Stimulated activated naive CD8-positive, alpha-beta T cell treated with anti-CD3 and anti-CD28 coated beads, Interleukin-15, amount 100 ng/mL, for 72 hours (primary cell): ENCODE results near the gene RPL10.

Source experiments
- ATAC-seq: fragments of 150-1000 bp; cut with Tn5 transposase; 2 replicates; pipeline ENCODE4 v1.10.0; 2021; ENCODE audit warnings: mild to moderate bottlenecking, moderate library complexity
- DNase-seq, 2 donors: peaks; one replicate each; pipeline ENCODE4 v3.0.0; 2021 to 2022
- H3K27ac Mint-ChIP-seq, 2 donors: one replicate each; pipeline ENCODE4 v1.8.0; 2022; ENCODE audit warnings: mild to moderate bottlenecking in 2 of 2, mixed read lengths in 2 of 2, moderate library complexity in 2 of 2
- H3K27me3 Mint-ChIP-seq: one replicate; pipeline ENCODE4 v1.8.0; 2022; ENCODE audit warnings: mixed read lengths
- H3K4me1 Mint-ChIP-seq: one replicate; pipeline ENCODE4 v1.8.0; 2022; ENCODE audit warnings: mild to moderate bottlenecking, mixed read lengths
- H3K4me3 Mint-ChIP-seq, 2 donors: one replicate each; pipeline ENCODE4 v1.8.0; 2022; ENCODE audit warnings: mild to moderate bottlenecking in 2 of 2, mixed read lengths in 2 of 2, moderate library complexity in 1 of 2
- H3K9me3 Mint-ChIP-seq, 2 donors: one replicate each; pipeline ENCODE4 v1.8.0; 2022; ENCODE audit warnings: mixed read lengths in 2 of 2

RPL10 gene

DNA sequence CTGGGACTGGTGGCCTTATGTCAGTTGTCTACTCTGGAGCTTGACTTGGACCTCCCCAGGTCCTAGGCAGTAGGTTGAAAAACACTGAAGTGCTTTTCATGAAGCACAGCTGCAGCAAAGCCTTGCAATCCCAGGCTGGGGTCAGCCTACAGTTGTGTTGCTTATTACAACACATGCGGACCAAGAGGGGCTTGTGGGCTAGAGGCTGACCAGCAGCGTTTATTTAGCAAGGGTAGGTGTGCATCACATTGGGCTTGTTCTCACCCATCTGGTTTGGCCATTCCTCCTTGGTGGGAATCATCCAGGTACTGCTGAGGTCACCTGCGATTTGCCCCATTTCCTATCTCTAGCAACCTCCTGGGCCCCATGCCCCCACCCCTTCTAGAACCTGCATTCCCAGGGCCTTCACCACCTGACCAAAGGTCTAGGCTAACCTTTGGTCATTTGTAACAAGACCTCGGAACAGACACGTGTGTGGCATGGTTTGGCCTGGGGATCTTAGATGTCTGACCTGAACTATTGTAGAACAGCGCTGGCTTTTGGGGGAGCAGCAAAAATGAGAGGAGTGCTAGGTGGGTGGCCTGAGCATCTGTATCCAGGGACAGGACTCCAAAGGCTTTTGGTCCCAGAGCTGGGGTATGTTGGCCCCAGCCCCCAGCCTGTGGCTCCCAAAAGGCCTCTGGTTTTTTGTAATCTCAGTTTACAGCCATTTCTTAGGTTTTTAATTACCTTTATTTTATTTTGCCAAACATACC is 3.0 kb downstream of the RPL10 start:
- ATAC-seq (no peak), DNase-seq (no peak)
- peaks cover 31% of the 10 kb centered on the region for H3K4me1 Mint-ChIP-seq
- H3K4me3 Mint-ChIP-seq: peak overlapping the region in 1 of 2 donors; percentile 99
- peak overlapping the region in 1 of 2 donors; percentile 95 for H3K27ac Mint-ChIP-seq
- no peaks in the 10 kb centered on the region for H3K27me3 Mint-ChIP-seq
- no peaks in the 10 kb centered on the region for H3K9me3 Mint-ChIP-seq

DNA sequence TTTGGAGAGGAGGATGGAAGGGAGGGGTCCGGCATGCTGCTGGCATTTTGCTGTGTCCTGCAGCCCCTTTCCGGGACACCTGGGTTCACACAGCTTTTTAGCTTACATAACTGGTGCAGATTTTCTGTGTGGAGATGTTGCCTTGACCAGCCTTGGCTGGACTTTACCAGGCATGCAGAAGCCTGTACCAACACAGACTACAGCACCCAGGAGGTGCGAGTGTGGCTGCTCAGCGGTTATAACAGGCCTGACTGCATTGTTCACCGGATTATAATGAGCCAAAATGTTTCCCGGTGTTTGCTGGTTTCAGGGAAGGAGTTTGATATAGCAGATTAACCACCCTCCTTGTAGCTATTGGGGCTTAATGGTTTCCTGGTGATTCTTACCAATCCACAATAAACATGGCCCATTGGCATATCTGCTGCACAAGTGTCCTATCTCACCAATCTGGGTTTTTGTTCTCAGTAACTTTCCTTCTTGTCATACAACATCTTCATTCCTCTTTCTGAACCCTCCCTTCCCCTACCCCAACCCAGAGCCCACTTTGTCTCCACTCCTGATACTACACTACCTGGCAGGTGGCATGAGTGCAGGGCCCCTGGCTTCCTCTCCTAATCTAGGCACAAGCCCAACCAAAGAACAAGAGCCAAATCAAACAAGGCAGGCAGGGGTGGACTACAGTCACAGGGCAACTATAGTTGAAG is 3.9 kb downstream of the RPL10 start:
- H3K4me3 Mint-ChIP-seq: no peak overlapping the region
- no peak for DNase-seq
- ATAC-seq: no peak
- no peaks in the 10 kb centered on the region for H3K9me3 Mint-ChIP-seq
- no peaks in the 10 kb centered on the region for H3K27me3 Mint-ChIP-seq
- H3K27ac Mint-ChIP-seq: peak overlapping the region in 1 of 2 donors; percentile 63
- peaks cover 31% of the 10 kb centered on the region for H3K4me1 Mint-ChIP-seq

DNA sequence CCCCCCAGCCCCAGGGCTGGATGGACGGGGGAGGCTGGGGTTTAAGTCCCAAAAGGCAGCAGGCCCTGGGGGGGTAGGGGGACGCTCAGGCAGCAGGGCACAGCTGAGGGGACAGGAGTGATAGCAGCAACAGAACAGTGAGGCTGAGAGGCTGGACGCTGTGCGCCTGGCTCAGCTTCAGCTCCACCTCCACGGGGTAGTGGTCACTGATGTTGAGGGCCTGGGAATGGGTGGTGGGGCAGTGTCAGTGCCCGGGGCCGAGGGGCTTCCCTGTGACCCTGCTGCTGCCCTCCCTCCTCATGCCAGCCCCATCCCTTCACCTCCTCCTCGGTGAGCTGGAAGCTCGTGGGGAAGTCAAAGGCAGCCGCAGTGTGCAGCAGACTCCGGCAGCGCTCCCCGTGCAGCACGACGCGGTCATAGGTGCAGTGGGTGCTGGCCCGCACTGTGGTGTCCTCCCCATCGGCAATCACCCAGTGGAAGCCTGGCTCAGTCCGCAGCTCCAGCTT is 4.5 kb downstream of the RPL10 start:
- Mint-ChIP-seq H3K4me1 (peaks cover 31% of the 10 kb centered on the region), H3K4me3 (no peak overlapping the region), H3K27ac (no peak overlapping the region), H3K27me3 (no peaks in the 10 kb centered on the region), H3K9me3 (no peaks in the 10 kb centered on the region)
- ATAC-seq (no peak), DNase-seq (no peak)

DNA sequence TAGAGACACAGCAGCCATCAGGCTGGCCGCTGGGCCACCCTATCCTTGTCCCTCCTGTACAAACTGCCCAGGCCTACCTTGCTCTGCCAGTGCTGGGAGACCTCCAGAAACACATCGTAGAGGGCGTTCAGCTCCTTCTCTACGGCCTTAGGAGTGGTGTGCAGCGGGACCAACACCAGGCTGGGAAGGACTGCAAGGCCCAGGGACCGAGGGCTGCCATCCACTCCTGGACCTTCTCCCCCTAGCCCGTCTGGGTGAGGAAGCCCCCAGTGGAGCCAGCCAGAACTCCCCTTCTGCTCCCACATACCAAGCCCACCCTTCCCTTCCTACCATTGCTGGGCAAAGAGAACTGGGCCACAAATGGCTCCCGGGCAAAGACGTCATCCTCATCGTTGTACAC is 5.0 kb downstream of the RPL10 start:
- no peaks in the 10 kb centered on the region for H3K27me3 Mint-ChIP-seq
- no peak overlapping the region for H3K27ac Mint-ChIP-seq
- DNase-seq (no peak), ATAC-seq (no peak)
- peaks cover 29% of the 10 kb centered on the region for H3K4me1 Mint-ChIP-seq
- H3K4me3 Mint-ChIP-seq: no peak overlapping the region
- H3K9me3 Mint-ChIP-seq: no peaks in the 10 kb centered on the region

DNA sequence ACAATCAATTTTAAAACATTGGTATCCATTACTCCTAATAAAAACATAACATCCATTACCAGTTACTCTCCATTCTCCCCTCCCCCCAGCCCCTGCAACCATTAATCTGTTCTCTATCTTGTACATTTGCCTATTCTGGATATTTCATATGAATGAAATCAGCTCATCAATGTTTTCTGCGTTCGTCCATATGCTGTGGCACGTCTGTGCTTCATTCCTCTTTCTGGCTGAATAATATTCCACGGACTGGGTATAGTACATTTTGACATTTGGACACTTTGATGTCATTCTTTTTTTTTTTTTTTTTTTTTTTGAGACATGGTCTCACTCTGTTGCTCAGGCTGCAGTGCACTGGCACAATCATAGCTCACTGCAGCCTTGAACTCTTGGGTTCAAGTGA is 5.7 kb downstream of the RPL10 start:
- H3K4me3 Mint-ChIP-seq: no peak overlapping the region
- ATAC-seq (no peak), DNase-seq (no peak)
- peaks cover 29% of the 10 kb centered on the region for H3K4me1 Mint-ChIP-seq
- H3K9me3 Mint-ChIP-seq: no peaks in the 10 kb centered on the region
- no peaks in the 10 kb centered on the region for H3K27me3 Mint-ChIP-seq
- H3K27ac Mint-ChIP-seq: no peak overlapping the region

DNA sequence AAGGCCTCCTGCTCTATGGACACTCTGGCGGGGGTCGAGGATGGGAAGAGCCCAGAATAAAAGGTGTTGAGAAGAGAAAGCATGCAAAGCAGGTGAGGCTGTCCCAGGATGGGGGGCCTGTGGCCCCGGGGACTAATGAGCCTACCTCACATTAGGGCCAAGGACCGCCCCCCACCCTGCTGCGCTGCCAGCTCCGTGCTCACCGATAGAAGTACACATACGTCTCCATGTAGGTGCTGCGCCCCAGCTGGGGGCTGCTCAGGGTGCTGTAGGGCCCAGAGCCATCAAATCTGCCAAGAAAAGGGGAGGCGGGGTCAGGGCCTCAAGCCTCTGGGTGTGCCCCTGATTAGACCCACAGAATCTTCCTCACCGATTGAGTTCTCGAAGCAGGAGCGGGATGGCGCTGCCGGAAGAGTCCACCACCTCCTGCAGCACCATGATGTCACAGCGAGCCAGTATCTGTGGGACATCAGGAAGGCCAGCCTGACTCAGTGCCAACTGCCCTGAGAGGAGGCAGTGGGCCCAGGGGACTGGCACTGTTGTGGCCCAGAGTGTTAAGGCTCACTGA is 6.5 kb downstream of the RPL10 start:
- no peaks in the 10 kb centered on the region for H3K9me3 Mint-ChIP-seq
- H3K4me1 Mint-ChIP-seq: peaks cover 29% of the 10 kb centered on the region
- H3K27ac Mint-ChIP-seq: no peak overlapping the region
- H3K4me3 Mint-ChIP-seq: no peak overlapping the region
- no peak for DNase-seq
- H3K27me3 Mint-ChIP-seq: no peaks in the 10 kb centered on the region
- ATAC-seq: no peak

DNA sequence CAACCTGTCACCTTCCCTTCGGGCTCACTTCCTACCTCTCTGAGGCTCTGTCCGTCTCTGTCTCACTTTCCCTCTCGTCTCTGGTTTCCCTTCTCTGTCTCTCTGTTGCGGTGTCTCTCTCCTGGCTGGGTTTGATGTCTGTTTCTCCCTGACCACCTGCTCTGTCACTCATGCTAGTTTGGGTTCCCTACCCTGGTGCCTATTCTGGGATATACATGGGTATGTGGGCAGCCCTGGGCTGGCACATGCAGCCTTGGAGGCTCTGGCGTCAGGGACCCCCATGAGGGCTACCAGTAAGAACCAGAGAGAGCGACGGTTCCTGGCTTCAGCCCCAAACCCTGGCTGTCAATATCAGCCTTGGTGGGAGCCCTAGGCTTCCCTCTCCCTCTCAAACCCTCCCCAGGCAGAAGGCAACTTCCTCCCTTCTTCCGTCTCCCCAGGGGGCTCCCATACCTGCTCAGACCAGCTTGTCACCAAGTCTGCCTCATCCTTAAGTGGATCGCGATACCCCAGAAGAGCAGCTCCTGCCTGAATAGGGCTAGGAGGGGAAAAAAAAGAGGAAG is 10.6 kb downstream of the RPL10 start:
- Mint-ChIP-seq H3K27me3 (no peaks in the 10 kb centered on the region), H3K4me3 (peak overlapping the region; percentile 77 to 81), H3K9me3 (no peaks in the 10 kb centered on the region), H3K27ac (peak overlapping the region in 1 of 2 donors; percentile 92), H3K4me1 (peaks cover 27% of the 10 kb centered on the region)
- DNase-seq: no peak
- no peak for ATAC-seq

DNA sequence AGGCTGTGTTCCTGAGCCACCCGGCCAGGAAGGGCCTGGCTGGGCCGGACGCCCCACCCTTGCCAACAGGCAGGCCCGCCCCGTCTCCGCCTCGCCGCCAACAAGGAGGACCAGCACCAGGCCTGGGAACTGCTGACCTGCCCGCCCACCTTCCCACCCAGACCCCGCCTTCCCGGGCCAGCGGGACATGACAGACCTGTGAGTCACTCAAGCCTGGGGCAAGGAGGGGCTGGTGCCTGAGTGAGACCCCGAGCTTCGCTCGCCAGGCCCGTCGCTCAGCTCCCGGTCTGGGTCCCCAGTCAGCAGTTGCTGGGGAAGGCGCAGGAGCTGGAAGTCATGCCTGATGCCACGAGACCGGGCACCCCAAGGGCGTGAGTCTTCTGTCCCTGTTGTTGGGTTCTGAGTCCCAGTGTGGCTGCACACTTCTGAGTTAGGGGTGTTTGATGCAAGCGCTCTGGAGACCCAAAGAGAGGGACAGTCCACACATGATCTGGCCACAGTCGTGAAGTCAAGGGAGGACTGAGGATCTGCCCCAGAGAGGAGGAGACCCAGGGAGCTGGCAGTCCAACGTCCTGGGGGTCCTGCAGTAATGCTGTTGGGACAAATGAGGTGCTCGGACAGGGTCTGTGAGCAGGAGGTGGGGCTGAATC is 11.2 kb downstream of the RPL10 start, which contains the start of gene DNASE1L1:
Gene DNASE1L1, minus strand, starts transcription at position 33 of the 650 bp plus-strand sequence. CDS start 3,686 bp downstream, outside the sequence.
- H3K4me1 Mint-ChIP-seq: peaks cover 27% of the 10 kb centered on the region
- ATAC-seq (peak; percentile 25), DNase-seq (peak in 1 of 2 donors; percentile 31)
- H3K27me3 Mint-ChIP-seq: no peaks in the 10 kb centered on the region
- H3K9me3 Mint-ChIP-seq: no peaks in the 10 kb centered on the region
- peak within 1 kb of the TSS; percentile 90 to 92 for H3K27ac Mint-ChIP-seq
- peak within 1 kb of the TSS; percentile 77 to 81 for H3K4me3 Mint-ChIP-seq

DNA sequence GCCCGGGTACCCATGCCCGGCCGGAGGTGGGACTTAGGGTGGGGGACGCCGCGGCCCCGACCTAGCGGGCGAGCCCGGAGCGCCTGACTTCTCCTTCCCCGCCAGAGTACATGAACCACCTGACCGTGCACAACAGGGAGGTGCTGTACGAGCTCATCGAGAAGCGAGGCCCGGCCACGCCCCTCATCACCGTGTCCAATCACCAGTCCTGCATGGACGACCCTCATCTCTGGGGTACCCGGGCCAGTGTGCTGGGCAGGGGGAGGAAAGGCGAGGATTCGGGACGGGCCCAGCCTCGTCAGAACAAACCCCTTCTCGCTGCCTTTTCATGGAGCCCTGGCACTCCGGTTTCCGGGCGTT is 13.8 kb downstream of the RPL10 start:
- peaks cover 35% of the 10 kb centered on the region for H3K4me1 Mint-ChIP-seq
- H3K9me3 Mint-ChIP-seq: no peaks in the 10 kb centered on the region
- H3K27me3 Mint-ChIP-seq: no peaks in the 10 kb centered on the region
- ATAC-seq (peak; percentile 85), DNase-seq (peak in 1 of 2 donors; percentile 58)
- H3K27ac Mint-ChIP-seq: peak overlapping the region; percentile 48 to 65
- peak overlapping the region; percentile 77 to 89 for H3K4me3 Mint-ChIP-seq

DNA sequence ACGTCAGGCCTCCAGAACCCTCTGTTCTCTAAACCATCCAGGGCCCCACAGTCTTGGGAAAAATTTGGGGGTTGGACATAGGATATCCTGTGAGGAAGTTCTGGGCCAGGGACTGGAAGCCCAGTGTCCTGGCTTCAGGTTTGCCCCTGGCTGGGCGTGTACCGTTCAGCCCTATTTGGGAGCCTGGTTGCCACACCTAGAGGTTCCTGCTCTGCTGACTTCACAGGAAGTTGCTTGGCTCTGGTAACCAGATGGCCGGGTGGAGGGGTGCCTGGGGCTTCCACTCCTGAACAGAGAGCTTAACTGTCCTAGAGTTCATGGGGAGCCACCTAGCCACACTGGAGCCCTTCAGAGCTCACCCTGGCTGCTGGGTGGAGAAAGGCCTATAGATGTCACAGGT is 14.3 kb downstream of the RPL10 start:
- peaks cover 36% of the 10 kb centered on the region for H3K4me1 Mint-ChIP-seq
- DNase-seq (peak in 1 of 2 donors; percentile 30), ATAC-seq (peak; percentile 58)
- H3K27me3 Mint-ChIP-seq: no peaks in the 10 kb centered on the region
- peak overlapping the region; percentile 48 to 86 for H3K27ac Mint-ChIP-seq
- no peaks in the 10 kb centered on the region for H3K9me3 Mint-ChIP-seq
- peak overlapping the region; percentile 77 to 89 for H3K4me3 Mint-ChIP-seq

DNA sequence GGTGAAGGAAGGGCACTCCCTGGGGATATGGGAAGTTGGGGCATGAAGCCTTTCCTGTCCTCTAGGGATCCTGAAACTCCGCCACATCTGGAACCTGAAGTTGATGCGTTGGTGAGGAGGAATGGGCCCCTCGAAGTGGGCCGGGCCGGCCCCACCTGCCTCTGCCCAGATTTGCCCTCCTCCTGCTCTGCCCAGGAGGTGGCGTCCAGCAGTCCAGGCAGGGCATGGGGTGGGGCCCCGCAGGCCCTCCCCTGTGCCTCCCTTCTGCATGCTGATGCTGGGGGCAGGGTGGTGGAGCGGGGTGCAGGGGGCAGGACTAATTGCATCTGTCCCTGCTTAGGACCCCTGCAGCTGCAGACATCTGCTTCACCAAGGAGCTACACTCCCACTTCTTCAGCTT is 15.0 kb downstream of the RPL10 start:
- H3K27me3 Mint-ChIP-seq: no peaks in the 10 kb centered on the region
- DNase-seq (no peak), ATAC-seq (no peak)
- no peak overlapping the region for H3K27ac Mint-ChIP-seq
- peaks cover 36% of the 10 kb centered on the region for H3K4me1 Mint-ChIP-seq
- no peaks in the 10 kb centered on the region for H3K9me3 Mint-ChIP-seq
- peak overlapping the region in 1 of 2 donors; percentile 77 for H3K4me3 Mint-ChIP-seq

DNA sequence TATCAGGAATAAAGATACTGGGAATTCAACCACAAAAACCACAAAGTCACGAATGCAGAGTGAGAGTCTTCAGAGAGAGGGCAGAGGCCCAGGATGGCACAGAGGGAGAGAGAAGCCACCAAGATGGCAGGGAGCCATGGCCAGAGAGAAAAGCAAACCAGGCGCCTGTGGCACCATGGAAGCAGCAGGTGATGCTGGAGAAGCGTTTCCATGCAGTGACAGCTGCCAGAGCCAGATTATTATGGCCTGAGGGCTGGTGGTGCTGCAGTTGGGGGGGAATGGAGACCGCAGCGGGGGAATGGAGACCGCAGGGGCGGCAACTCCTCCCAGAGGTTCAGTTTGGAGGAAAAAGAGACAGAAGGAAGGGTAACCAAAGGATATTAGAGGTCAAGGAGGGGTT is 19.0 kb downstream of the RPL10 start:
- Mint-ChIP-seq H3K27me3 (no peaks in the 10 kb centered on the region), H3K9me3 (no peaks in the 10 kb centered on the region), H3K4me3 (no peak overlapping the region), H3K4me1 (peaks cover 32% of the 10 kb centered on the region), H3K27ac (no peak overlapping the region)
- ATAC-seq: no peak
- no peak for DNase-seq

DNA sequence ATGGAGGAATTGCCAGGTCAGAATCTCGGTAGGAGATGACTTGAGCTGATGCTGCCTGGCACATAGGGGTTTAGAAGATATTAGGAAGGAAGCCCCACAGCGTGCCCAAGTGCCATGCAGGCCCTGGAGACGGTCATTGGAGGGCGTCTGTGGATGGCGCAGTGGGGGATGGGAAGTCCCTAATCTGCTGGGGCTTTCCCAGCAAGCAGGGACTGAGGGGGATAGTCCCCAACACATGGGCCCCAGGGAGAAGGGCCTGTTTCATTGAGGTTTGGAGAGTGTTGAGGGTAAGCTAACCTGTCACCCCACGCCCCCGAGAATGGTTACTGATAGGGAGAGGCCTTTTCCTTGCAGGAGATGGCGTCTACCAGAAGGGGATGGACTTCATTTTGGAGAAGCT is 21.0 kb downstream of the RPL10 start:
- Mint-ChIP-seq H3K27ac (no peak overlapping the region), H3K27me3 (no peaks in the 10 kb centered on the region), H3K4me3 (peak overlapping the region; percentile 31 to 40), H3K9me3 (no peaks in the 10 kb centered on the region), H3K4me1 (peaks cover 23% of the 10 kb centered on the region)
- peak; percentile 64 for ATAC-seq
- no peak for DNase-seq

DNA sequence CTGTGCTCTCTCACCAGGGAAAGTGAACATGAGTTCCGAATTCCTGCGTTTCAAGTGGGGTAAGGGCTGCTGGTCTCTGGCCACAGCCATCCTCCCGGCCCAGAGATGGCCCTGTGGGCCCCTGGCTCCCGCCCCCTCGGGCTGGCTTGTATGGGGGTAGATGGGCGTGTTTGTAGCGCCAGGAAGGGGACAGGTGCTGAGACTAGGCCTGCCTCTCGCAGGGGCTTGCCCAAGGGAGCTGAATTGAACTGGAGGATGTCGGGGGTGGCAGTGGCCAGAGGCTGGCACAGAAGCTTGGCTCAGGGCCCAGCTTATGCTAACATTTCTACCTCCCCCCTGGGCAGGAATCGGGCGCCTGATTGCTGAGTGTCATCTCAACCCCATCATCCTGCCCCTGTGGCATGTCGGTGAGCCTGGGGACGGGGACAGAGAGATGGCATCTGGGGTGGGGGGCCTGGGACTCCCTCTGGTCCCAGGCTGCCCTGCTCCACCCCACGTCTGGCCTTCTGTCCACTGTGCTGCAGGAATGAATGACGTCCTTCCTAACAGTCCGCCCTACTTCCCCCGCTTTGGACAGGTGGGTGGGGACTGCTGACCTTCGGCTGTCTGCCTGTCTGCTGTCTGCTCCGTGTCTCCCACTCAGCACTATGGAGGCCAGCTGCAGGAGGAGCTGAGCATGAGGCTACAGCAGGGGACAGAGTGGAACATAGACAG is 21.7 kb downstream of the RPL10 start:
- no peak for ATAC-seq
- H3K9me3 Mint-ChIP-seq: no peaks in the 10 kb centered on the region
- peaks cover 23% of the 10 kb centered on the region for H3K4me1 Mint-ChIP-seq
- no peak for DNase-seq
- no peaks in the 10 kb centered on the region for H3K27me3 Mint-ChIP-seq
- H3K4me3 Mint-ChIP-seq: no peak overlapping the region
- no peak overlapping the region for H3K27ac Mint-ChIP-seq

DNA sequence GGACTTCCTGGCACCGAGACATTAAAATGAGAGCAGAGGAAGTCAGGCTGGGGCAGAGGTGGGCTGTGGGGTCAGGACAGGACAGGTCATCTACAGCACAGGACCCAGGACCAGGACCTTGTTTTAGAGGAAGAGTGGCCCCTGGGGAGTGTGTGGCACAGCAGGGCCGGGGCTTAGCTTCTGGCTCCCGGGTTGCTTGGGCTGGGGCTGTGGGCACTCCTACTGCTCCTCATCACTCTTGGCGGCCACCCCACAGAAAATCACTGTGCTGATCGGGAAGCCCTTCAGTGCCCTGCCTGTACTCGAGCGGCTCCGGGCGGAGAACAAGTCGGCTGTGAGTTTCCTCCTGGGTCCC is 22.2 kb downstream of the RPL10 start:
- ATAC-seq: no peak
- Mint-ChIP-seq H3K4me1 (peaks cover 23% of the 10 kb centered on the region), H3K27ac (no peak overlapping the region), H3K9me3 (no peaks in the 10 kb centered on the region), H3K27me3 (no peaks in the 10 kb centered on the region), H3K4me3 (no peak overlapping the region)
- DNase-seq: no peak
